Left ventricle myocardium inferior (tissue), 1 donor: Measurements from ENCODE around the gene RIC1. TPM values are rescaled to one million over a fixed set of nuclear protein-coding genes. Genes with fewer than 3 reads are reported as not detected.

Experiments used
- DNase-seq: peaks from one replicate; pipeline ENCODE4 v3.0.0-alpha.2; 2020
- H3K27ac ChIP-seq: fragments of 200-600 bp; replicated peaks from 2 replicates; pipeline ENCODE4 v1.8.0; 2021
- H3K27me3 ChIP-seq: fragments of 200-600 bp; 2 replicates; pipeline ENCODE4 v1.8.0; 2021; ENCODE audit warnings: low read depth
- H3K36me3 ChIP-seq: fragments of 200-600 bp; 2 replicates; pipeline ENCODE4 v1.8.0; 2021
- H3K4me1 ChIP-seq: fragments of 200-600 bp; 2 replicates; pipeline ENCODE4 v1.8.0; 2021
- H3K4me3 ChIP-seq: fragments of 200-600 bp; 2 replicates; pipeline ENCODE4 v1.8.0; 2021; ENCODE audit warnings: mild to moderate bottlenecking, moderate library complexity
- H3K9me3 ChIP-seq: fragments of 200-600 bp; replicated peaks from 2 replicates; pipeline ENCODE4 v1.8.0; 2021
- CTCF ChIP-seq: fragments of 200-600 bp; IDR thresholded peaks from 2 replicates; pipeline ENCODE4 v1.8.0; 2021; ENCODE audit warnings: antibody characterized with exemption, mild to moderate bottlenecking, borderline replicate concordance
- intact Hi-C: fragments of 100-400 bp; cut with micrococcal nuclease; formaldehyde crosslinking; loops from one replicate; pipeline ENCODE4 v1.11.0; 2022
- total RNA-seq: library from RNA; stranded (reverse); fragmentation: NEBNext Ultra II Directional; extraction: Animal tissue kit (Norgen Biotek cat#: 25700); gene quantifications from one replicate; pipeline ENCODE4 v1.2.1, GENCODE V29; 2021
- donor health status: DM: no; HTN: yes; CAD: no; lungs with severe emphysema.

Gene RIC1
- total RNA-seq, 1 donor from 2014 or later, result 7.1 TPM

- DNase-seq, result no peak
- no peak overlapping the region for H3K4me3 ChIP-seq
- no peaks in the 10 kb centered on the region for H3K27me3 ChIP-seq
- peaks cover 28% of the 10 kb centered on the region for H3K4me1 ChIP-seq
- no peak for TF ChIP-seq CTCF
- peaks cover 18% of the 10 kb centered on the region for H3K9me3 ChIP-seq
- peaks cover 60% of the 10 kb centered on the region for H3K36me3 ChIP-seq
- intact Hi-C loops, result no loop called here
- H3K27ac ChIP-seq, result no peak overlapping the region
These were observed 155.8 kb downstream of the RIC1 start for GRCh38 chr9:5784526-5785315.

DNA sequence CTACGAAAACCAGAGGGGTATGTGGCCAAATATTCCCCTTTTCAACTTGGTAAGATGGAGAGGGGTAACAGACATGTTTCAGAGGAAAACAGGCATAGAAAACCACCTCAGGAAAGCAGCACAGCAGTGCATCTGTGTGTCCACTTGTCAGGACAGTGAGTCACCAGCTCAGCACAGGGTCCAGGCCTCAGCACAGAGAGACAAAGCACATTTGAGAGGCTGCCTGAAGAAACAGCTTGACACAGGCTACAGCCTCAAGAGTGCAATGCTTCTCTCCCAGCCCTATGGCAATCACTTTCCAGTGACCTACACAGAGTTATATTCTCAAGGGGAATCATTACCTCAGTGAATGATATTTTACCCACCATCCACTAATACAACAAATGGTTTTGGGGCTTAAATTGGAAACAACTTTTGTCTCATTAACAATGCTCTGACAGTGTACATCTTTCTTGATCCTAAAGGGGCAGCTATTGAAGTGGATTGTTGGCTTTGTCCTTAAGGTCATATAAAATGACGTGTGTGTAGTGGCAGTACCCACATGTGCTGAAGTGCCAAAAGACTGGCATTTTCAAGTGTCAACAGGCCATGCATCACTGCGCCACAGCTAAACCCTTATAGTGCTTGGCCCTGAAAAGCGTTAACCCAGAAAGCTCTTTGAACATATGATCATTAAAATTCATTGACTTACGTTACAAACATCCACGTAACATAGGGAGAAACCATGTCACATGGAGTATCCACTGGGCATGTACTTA lies 157.6 kb downstream of the RIC1 start:
- DNase-seq, result no peak
- Histone ChIP-seq H3K9me3 (peaks cover 18% of the 10 kb centered on the region), H3K27ac (no peak overlapping the region), H3K27me3 (no peaks in the 10 kb centered on the region), H3K4me1 (peaks cover 37% of the 10 kb centered on the region), H3K4me3 (no peak overlapping the region), H3K36me3 (peaks cover 53% of the 10 kb centered on the region)
- intact Hi-C loops, result no loop called here
- TF ChIP-seq CTCF, result no peak

GRCh38 chr9:5787220-5787619 lies 158.3 kb downstream of the RIC1 start:
- no peak for TF ChIP-seq CTCF
- intact Hi-C loops, result no loop called here

GRCh38 chr9:5787759-5788302 lies 158.9 kb downstream of the RIC1 start:
- H3K9me3 ChIP-seq, result peaks cover 7% of the 10 kb centered on the region
- no peak for TF ChIP-seq CTCF
- DNase-seq, result no peak
- H3K4me1 ChIP-seq, result peaks cover 48% of the 10 kb centered on the region
- peaks cover 47% of the 10 kb centered on the region for H3K36me3 ChIP-seq
- no peak overlapping the region for H3K4me3 ChIP-seq
- no peaks in the 10 kb centered on the region for H3K27me3 ChIP-seq
- intact Hi-C loops, result no loop called here
- H3K27ac ChIP-seq, result no peak overlapping the region

More at GRCh38 chr9:5787220-5787619, 158.3 kb downstream of the RIC1 start:
- no peak overlapping the region for H3K27ac ChIP-seq
- DNase-seq, result no peak
- peaks cover 43% of the 10 kb centered on the region for H3K4me1 ChIP-seq
- no peaks in the 10 kb centered on the region for H3K27me3 ChIP-seq
- peaks cover 13% of the 10 kb centered on the region for H3K9me3 ChIP-seq
- no peak overlapping the region for H3K4me3 ChIP-seq
- H3K36me3 ChIP-seq, result peaks cover 47% of the 10 kb centered on the region

DNA sequence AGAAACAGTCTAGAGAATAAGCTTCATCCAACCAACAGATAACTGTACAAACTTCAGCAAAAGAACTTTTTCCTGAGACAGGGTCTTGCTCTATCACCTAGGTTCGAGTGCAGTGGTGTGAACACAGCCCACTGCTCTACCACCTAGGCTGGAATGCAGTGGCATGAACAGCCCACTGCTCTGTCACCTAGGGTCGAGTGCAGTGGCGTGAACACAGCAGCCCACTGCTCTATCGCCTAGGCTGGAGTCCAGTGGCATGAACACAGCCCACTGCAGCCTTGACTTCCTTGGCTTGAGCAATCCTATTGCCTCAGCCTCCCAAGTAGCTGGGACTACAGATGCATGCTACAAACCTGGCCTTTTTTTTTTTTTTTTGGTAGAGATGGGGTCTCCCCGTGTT lies 160.6 kb downstream of the RIC1 start:
- no peak for TF ChIP-seq CTCF
- no peak for DNase-seq
- Histone ChIP-seq H3K9me3 (no peaks in the 10 kb centered on the region), H3K36me3 (peaks cover 41% of the 10 kb centered on the region), H3K4me1 (peaks cover 43% of the 10 kb centered on the region), H3K27ac (no peak overlapping the region), H3K4me3 (no peak overlapping the region), H3K27me3 (no peaks in the 10 kb centered on the region)
- intact Hi-C loops, result no loop called here
